Urothelium cell line (cell line): ENCODE results near the gene TRMT61A.

Source experiments
- DNase-seq: peaks from one replicate; pipeline ENCODE4 v3.0.0; 2011; ENCODE audit warnings: low spot score, mixed read lengths
- FAIRE-seq: peaks from 2 replicates; lab custom pipeline; 2011; peaks lifted over from hg19 to GRCh38; lab: Jason Lieb, UNC

TRMT61A gene

DNA sequence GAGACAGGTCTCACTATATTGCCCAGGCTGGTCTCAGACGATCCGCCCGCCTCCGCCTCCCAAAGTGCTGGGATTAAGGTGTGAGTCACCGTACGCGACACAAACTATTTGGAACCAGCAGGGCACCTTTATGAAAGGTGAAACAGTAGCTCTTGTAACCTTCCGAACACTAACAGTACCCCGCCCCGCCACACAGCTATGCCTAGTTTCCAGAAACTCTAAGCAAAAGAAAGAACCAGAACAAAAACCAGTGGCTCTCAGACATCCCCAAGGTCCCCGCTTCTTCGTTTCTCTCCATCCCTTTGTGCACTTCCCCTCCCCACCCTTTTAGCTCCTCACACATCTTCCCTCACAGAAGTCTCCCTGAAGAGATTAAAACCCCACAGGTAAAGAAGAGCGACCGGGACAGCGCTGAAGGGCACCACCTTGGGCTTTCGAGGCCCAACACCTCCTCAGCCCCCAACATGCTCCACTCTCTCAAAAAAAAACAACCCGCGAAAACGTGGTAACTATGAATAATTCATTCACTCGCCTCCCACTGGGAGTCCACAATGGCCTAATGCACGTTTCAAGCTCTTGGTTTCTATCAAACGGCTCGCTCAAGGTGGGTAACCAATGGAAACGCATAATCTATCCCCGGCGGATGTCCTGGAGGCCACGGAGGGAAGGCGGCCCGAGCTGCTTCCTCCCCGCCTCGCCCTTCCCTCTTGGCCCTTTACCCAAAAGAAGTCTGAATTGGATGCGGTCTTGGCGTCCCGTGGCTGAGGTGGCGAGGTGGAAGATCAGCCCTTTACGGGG, 32.6 kb downstream of the TRMT61A start:
- FAIRE-seq: no peak
- DNase-seq: no peak

- DNase-seq (no peak), FAIRE-seq (no peak)
Measured at GRCh38 chr14:103562179-103562428, 33.1 kb downstream of the TRMT61A start.

DNA sequence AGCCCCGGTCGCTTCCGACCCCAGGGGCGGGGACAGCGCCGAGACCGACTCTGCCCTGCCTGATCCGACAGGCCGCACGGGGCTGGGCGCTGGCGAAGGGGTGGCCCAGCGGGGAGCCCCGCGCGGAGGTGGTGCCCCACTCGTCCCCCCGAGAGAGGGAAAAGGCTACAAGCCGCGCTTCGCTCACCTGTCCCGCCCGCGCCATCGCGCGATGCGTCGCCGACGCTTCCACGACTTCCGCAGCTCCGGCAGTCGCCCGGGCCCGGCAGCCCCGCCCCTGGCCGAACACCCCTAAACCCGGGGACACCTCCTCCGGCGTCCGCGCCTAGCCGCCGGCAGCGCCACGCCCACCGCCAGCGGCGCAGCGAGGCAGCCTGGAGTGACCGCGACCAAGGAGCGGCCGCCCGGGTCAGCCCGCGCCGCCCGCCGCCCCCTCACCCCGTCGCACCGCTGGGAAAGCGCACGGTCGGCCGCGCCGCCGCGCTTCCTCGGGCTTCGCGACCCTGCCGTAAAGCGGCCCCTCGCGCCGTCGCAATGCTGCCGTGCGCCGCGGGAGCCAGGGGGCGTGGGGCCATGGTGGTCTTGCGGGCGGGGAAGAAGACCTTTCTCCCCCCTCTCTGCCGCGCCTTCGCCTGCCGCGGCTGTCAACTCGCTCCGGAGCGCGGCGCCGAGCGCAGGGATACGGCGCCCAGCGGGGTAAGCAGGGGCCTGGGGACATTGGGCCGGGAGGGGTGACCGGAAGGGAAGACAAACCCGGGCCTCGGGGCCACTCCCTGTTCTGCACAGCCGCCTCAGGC, 33.6 kb downstream of the TRMT61A start, which contains the start of the genes BAG5 and COA8:
BAG5 (minus strand) TSS at position 229 of the 797 bp plus-strand sequence. CDS start 1,493 bp downstream, outside the sequence.
COA8 (plus strand) TSS at position 532 of the 797 bp plus-strand sequence; CDS start at position 574, 42 bp downstream.
- DNase-seq (peak; percentile 91), FAIRE-seq (no peak)

DNA sequence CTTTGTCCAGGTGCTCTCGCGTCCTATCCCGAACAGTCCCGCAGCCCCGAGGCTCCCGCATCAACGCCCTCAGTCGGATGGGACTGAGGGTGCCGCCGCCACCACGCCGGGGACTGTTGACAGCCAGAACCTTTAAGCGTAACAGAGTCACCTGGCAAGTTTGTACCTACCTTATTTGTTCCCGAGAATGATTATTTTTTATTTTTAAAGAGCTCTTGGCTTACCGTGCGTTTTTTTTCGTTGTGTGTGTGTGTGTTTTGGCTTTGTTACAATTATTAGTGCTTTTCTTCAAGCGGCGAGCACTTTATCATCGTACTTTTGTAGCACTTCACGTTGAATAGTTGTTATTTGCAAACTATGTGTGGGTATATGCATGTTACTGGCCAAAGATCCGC, 34.2 kb downstream of the TRMT61A start:
- DNase-seq: no peak
- no peak for FAIRE-seq

GRCh38 chr14:103563844-103564505, 35.0 kb downstream of the TRMT61A start:
- FAIRE-seq (no peak), DNase-seq (no peak)

DNA sequence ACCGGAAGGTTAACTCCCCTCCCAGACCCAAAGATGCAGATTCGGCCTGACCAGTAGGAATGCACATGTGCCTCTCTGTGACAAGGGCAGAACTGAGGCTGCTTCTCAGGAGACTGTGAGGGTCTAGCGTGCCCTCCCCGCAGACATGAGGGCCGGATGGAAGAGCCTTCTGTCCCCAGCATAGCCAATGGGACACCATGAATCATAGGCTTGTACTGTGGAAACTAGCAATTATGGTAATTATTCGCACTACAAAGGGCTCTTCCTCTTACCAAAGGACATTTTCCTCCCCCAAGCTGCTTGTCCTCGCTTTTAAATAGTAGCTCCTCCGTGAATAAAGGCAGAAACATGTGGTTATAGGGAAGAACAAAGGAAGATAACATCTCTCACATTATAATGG, 40.0 kb downstream of the TRMT61A start:
- DNase-seq: no peak
- FAIRE-seq: no peak

- DNase-seq (no peak), FAIRE-seq (no peak)
Measured at GRCh38 chr14:103569408-103569807, 40.4 kb downstream of the TRMT61A start.

GRCh38 chr14:103574104-103574503, 45.1 kb downstream of the TRMT61A start:
- no peak for DNase-seq

GRCh38 chr14:103574707-103575285, 45.8 kb downstream of the TRMT61A start:
- FAIRE-seq: no peak
- no peak for DNase-seq

More at GRCh38 chr14:103574104-103574503, 45.1 kb downstream of the TRMT61A start:
- FAIRE-seq: no peak

DNA sequence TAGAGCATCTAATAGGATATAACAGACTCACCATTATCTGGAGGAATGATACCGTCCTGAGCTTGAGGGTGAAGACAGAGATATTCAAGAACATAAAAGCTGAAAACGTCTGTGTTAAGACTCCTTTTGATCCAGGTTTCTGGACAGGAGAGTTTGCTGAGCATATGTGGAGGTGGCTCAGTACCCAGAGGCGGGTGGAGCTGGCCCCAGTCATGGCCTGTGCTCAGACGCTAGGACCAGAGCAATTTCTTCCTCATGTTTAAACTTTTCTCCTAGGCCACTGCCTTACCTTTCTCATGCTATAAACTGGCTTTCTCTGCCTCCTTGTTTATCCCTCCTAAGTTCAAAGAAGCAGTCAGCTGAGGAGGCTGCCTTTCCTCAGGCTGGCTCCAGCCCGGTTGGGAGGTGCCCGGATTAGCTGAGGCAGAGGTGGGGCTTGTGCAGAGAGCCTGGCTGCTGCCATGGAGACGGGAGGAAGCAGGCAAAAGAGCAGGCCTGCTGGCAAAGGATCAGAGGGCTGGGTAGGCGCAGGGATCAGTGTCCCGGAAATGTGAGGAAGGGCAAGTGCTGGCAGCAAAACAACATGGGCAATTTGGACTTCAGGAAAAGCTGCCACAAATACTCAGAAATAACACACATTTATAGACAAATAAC, 47.5 kb downstream of the TRMT61A start:
- DNase-seq (peak; percentile 33), FAIRE-seq (no peak)

DNA sequence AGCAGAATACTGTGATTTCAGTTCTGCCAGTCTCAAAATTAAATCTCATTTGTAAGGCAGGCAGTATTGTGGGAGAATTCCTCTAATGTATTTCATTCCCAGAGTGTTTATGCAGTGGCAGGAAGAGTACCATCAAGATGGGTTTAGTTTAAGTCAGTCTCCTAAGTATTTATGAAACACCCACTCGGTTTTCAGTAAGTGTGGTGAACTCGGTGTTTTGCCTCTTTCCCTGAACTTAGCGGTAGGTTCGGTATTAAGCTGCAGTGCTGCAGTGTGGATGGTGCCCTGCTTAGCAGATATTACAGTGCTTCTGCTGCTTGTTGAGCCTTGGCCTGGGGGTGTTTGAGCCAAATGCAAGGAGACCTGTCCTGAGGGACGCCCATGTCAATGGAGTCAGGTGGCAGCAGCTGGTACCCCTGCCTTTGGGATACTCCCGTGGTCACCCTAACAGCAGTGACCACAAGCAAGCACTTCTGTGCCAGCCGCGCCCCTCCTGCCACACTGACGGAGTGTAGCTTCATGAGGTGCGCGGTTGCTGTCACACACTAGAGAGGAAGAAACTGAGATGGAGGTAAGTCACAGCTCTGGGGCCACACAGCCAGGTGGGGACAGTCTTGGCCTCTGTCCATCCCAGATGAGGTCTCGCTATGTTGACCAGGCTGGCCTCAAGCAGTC, 49.5 kb downstream of the TRMT61A start:
- FAIRE-seq (no peak), DNase-seq (no peak)

- DNase-seq (no peak), FAIRE-seq (no peak)
Measured at GRCh38 chr14:103581206-103581605, 52.2 kb downstream of the TRMT61A start.

- no peak for FAIRE-seq
- DNase-seq: no peak
Measured at GRCh38 chr14:103581954-103582703, 53.1 kb downstream of the TRMT61A start.

DNA sequence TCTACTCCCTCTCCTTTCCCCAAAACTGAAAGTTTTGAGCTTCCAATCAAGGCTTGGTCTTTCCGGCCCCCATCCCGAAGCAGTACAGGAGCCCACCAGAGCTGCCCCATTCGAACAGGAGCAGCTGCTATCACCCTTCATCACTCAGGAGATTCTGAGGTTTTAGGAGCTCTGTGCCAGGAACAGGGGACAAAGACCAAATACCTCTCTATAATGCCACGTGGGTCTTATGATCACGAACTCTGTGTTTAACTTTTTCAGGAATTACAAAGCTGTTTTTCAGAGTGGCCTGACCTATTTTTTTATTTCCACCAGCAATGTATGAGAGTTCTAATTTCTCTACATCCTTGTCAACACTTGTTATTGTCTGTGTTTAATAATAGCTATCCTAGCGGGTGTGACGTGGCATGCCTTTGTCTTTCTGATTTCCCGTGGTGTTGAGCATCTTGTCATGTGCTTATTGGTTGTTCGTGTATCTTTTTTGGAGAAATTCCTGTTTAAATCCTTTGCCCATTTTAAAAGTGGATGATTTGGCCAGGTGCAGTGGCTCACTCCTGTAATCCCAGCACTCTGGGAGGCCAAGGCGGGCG, 55.4 kb downstream of the TRMT61A start:
- DNase-seq (no peak), FAIRE-seq (no peak)
